GM10266 (cell line): ENCODE measurements around the gene CCDC171.
A peak's percentile ranks its signal among the peaks of the same experiment; 100 is the strongest.

Experiments used
- DNase-seq: peaks from one replicate; pipeline ENCODE4 v3.0.0; 2012; ENCODE audit errors: extremely low spot score
- TF ChIP-seq, protein P1 (sequence below): IDR thresholded peaks from 2 replicates; pipeline ENCODE4 v1.5.1; 2012; ENCODE audit warnings: mild to moderate bottlenecking, low read depth; ENCODE audit not compliant: control insufficient read depth, insufficient read depth; ENCODE audit errors: missing control alignments

Gene CCDC171

DNA sequence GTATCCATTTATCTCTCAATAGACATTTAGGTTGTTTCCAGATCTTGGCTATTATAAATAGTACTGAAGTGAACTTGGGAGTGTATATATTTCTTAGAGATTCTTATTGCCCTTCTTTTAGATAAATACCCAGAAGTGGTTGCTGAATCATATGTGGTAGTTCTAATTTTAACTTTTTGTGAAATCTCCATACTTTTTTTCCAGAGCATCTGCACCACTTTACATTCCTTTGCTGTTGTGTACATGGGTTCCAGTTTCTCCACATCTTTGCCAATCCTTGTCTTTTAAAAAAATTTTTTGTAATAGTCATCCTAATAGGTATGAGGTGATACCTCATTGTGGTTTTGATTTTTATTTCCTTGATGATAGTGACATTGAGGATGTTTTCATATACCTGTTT, 303.7 kb downstream of the CCDC171 start:
- TF ChIP-seq, protein P1, sequence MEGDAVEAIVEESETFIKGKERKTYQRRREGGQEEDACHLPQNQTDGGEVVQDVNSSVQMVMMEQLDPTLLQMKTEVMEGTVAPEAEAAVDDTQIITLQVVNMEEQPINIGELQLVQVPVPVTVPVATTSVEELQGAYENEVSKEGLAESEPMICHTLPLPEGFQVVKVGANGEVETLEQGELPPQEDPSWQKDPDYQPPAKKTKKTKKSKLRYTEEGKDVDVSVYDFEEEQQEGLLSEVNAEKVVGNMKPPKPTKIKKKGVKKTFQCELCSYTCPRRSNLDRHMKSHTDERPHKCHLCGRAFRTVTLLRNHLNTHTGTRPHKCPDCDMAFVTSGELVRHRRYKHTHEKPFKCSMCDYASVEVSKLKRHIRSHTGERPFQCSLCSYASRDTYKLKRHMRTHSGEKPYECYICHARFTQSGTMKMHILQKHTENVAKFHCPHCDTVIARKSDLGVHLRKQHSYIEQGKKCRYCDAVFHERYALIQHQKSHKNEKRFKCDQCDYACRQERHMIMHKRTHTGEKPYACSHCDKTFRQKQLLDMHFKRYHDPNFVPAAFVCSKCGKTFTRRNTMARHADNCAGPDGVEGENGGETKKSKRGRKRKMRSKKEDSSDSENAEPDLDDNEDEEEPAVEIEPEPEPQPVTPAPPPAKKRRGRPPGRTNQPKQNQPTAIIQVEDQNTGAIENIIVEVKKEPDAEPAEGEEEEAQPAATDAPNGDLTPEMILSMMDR, result no peak
- no peak for DNase-seq

DNA sequence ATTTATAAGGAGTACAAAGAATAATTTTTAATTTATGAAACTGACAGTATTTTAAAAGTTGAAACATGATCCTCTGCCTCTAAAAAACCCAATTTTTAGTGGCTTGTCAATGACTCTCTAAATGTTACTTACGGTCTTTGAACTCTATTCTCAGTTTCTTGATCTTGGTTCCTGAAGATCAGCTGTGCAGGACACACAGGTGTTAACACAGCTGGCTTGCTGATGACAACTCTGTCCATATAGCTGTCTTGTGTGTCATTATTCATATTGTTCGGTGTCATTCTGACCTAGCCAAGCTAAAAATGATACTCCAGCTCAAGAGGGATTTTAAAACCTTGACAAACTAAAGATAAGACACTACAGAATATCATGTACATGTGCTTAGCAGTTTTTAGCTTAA, 314.5 kb downstream of the CCDC171 start:
- no peak for DNase-seq
- TF ChIP-seq, protein P1, result no peak

DNA sequence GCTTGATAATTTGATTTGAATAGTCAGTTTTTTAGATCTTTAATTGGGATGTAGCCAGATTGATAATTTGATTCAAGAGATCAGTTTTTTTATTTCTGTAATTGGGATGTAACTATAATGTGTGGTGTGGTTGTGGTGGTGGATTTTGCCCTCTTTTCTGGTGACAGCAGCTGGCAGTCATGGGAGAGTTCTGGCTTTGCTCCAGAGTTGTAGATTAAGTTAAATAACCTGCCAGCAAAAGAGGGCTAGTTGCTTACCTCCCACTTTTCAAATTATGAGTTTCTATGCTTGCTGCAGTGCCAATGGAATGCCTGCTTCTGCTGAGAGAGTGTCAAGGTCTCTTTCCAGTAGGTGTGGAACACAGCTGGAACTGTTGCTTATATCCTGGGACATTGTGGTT, 315.1 kb downstream of the CCDC171 start:
- TF ChIP-seq, protein P1, result no peak
- DNase-seq, result no peak

DNA sequence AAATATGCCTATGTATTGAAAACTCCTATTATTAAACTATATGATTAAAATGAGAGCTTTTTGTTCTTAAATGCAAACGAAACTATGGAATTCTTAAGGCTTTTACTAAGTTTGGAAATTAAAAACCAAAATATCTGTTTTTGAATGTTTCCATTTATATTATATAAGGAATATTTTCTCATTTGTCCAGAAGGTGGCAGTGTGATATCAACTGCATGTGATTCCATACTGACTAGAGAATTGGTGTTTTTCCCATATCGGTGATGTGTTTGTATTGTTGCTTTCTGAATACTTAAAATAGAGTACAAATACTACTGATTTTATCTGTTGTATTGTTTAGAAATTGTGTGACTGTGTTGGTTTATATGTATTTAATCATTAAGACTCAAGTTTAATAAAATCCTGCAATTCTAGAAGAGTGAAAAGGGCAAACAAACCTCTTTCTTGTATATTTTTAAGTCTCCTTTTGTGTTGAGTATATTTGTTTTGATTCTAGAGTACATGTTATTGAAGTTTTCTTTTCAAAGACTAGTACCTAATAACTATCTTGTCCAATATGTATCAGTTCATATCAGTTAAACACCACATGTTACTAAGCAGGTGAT, 320.8 kb downstream of the CCDC171 start:
- DNase-seq, result peak; percentile 12

DNA sequence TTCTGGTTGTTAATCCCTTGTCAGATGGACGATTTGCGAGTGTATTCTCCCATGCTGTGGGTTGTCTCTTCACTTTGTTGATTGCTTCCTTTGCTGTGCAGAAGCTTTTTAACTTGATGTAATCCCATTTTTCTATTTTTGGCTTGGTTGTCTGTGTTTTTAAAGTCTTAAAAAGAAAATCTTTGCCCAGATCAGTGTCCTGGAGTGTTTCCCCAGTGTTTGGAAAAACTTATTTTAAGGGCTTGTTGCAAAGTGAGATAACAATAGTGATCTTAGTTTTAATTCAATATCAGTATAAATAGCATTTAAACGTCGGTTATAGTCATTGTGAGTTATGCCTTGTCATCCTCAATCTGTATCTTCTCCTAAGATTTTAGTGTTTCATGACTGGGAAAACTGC, 329.5 kb downstream of the CCDC171 start:
- DNase-seq, result no peak

More for the DNA sequence above, 320.8 kb downstream of the CCDC171 start:
- TF ChIP-seq, protein P1, result peak; percentile 60

DNA sequence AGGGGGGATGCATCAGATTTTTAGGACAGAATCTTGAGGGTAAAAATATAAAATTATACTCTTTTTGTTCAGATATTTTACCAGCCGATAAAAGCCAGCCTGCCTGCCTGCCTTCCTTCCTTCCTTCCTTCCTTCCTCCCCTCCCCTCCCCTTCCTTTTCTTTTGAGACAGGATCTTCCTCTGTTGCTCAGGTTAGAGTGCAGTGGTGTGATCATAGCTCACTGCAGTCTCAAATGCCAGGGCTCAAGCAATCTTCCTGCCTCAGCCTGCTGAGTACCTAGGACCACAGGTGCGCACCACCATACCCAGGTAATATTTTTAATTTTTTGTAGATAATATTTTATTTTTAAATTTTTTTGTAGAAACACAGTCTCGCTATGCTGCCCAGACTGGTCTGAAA, 330.0 kb downstream of the CCDC171 start:
- TF ChIP-seq, protein P1, result no peak
- DNase-seq, result no peak

More for the DNA sequence above, 329.5 kb downstream of the CCDC171 start:
- TF ChIP-seq, protein P1, result no peak

DNA sequence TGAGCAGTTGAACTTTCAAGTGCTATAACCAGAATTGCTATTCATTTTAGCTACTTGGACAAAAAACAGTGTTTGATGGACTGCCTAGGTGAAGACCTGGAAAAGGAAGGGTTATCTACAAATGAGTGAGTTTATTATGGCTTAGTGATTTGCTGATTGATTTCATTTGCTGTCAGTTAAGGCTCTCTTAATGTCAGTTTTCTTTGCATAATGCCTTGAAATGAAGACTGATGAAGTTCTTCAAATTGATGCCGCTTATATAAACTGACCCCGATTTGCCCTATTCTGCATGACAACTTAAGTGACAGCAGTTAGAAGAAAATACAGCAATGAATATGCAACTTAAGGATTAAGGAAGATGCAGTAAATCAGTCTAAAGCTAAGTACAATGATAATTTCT, 332.6 kb downstream of the CCDC171 start:
- TF ChIP-seq, protein P1, result no peak
- DNase-seq, result no peak
